Activated naive CD8-positive, alpha-beta T cell (primary cell): ENCODE results near the gene PNLIPRP2.

Experiments
- H3K27ac Mint-ChIP-seq: one replicate; pipeline ENCODE4 v1.8.0; 2021; ENCODE audit warnings: mixed read lengths
- H3K27me3 Mint-ChIP-seq: one replicate; pipeline ENCODE4 v1.8.0; 2021; ENCODE audit warnings: mixed read lengths
- H3K36me3 Mint-ChIP-seq: one replicate; pipeline ENCODE4 v1.8.0; 2021; ENCODE audit warnings: mixed read lengths
- H3K4me1 Mint-ChIP-seq: one replicate; pipeline ENCODE4 v1.8.0; 2021; ENCODE audit warnings: low read depth, mixed read lengths
- H3K4me3 Mint-ChIP-seq: one replicate; pipeline ENCODE4 v1.8.0; 2021; ENCODE audit warnings: mild to moderate bottlenecking, mixed read lengths
- H3K9me3 Mint-ChIP-seq: one replicate; pipeline ENCODE4 v1.8.0; 2021; ENCODE audit warnings: low read depth, mixed read lengths

PNLIPRP2 gene

GRCh38 chr10:116629340-116629739 lies 8.6 kb downstream of the PNLIPRP2 start:
- no peak overlapping the region for H3K27ac Mint-ChIP-seq
- no peaks in the 10 kb centered on the region for H3K9me3 Mint-ChIP-seq
- no peaks in the 10 kb centered on the region for H3K36me3 Mint-ChIP-seq
- H3K27me3 Mint-ChIP-seq, result peaks cover 17% of the 10 kb centered on the region
- H3K4me3 Mint-ChIP-seq, result no peak overlapping the region
- H3K4me1 Mint-ChIP-seq, result no peaks in the 10 kb centered on the region

- Mint-ChIP-seq H3K4me3 (no peak overlapping the region), H3K27ac (no peak overlapping the region), H3K36me3 (no peaks in the 10 kb centered on the region), H3K9me3 (no peaks in the 10 kb centered on the region), H3K4me1 (no peaks in the 10 kb centered on the region), H3K27me3 (peaks cover 15% of the 10 kb centered on the region)
Measured at GRCh38 chr10:116630020-116630419, 9.3 kb downstream of the PNLIPRP2 start.

- Mint-ChIP-seq H3K4me3 (no peak overlapping the region), H3K27ac (no peak overlapping the region), H3K27me3 (peaks cover 8% of the 10 kb centered on the region), H3K36me3 (no peaks in the 10 kb centered on the region), H3K9me3 (no peaks in the 10 kb centered on the region), H3K4me1 (no peaks in the 10 kb centered on the region)
Measured at GRCh38 chr10:116631871-116632295, 11.1 kb downstream of the PNLIPRP2 start.

- peaks cover 8% of the 10 kb centered on the region for H3K27me3 Mint-ChIP-seq
- H3K4me1 Mint-ChIP-seq, result peaks cover under 1% of the 10 kb centered on the region
- H3K27ac Mint-ChIP-seq, result no peak overlapping the region
- H3K36me3 Mint-ChIP-seq, result no peaks in the 10 kb centered on the region
- no peak overlapping the region for H3K4me3 Mint-ChIP-seq
- H3K9me3 Mint-ChIP-seq, result no peaks in the 10 kb centered on the region
Measured at GRCh38 chr10:116632596-116633215, 12.0 kb downstream of the PNLIPRP2 start.

GRCh38 chr10:116633216-116633600 lies 12.5 kb downstream of the PNLIPRP2 start:
- H3K4me1 Mint-ChIP-seq, result peaks cover 5% of the 10 kb centered on the region
- no peak overlapping the region for H3K4me3 Mint-ChIP-seq
- H3K36me3 Mint-ChIP-seq, result no peaks in the 10 kb centered on the region

GRCh38 chr10:116634126-116634975 lies 13.6 kb downstream of the PNLIPRP2 start:
- H3K4me1 Mint-ChIP-seq, result peaks cover 5% of the 10 kb centered on the region
- no peaks in the 10 kb centered on the region for H3K9me3 Mint-ChIP-seq
- no peaks in the 10 kb centered on the region for H3K36me3 Mint-ChIP-seq
- H3K27ac Mint-ChIP-seq, result no peak overlapping the region
- peaks cover 5% of the 10 kb centered on the region for H3K27me3 Mint-ChIP-seq
- H3K4me3 Mint-ChIP-seq, result no peak overlapping the region

More at GRCh38 chr10:116633216-116633600, 12.5 kb downstream of the PNLIPRP2 start:
- Mint-ChIP-seq H3K27me3 (peaks cover 8% of the 10 kb centered on the region), H3K27ac (no peak overlapping the region), H3K9me3 (no peaks in the 10 kb centered on the region)

GRCh38 chr10:116636385-116636784 lies 15.6 kb downstream of the PNLIPRP2 start:
- peaks cover 5% of the 10 kb centered on the region for H3K4me1 Mint-ChIP-seq
- peaks cover 12% of the 10 kb centered on the region for H3K27me3 Mint-ChIP-seq
- no peaks in the 10 kb centered on the region for H3K36me3 Mint-ChIP-seq
- no peak overlapping the region for H3K27ac Mint-ChIP-seq
- H3K4me3 Mint-ChIP-seq, result no peak overlapping the region
- no peaks in the 10 kb centered on the region for H3K9me3 Mint-ChIP-seq

- Mint-ChIP-seq H3K4me1 (peaks cover 5% of the 10 kb centered on the region), H3K36me3 (no peaks in the 10 kb centered on the region), H3K27me3 (peaks cover 12% of the 10 kb centered on the region), H3K4me3 (no peak overlapping the region), H3K9me3 (no peaks in the 10 kb centered on the region), H3K27ac (no peak overlapping the region)
Measured at GRCh38 chr10:116636976-116637375, 16.2 kb downstream of the PNLIPRP2 start.

- no peak overlapping the region for H3K4me3 Mint-ChIP-seq
- H3K27ac Mint-ChIP-seq, result no peak overlapping the region
- no peaks in the 10 kb centered on the region for H3K9me3 Mint-ChIP-seq
- H3K27me3 Mint-ChIP-seq, result peaks cover 15% of the 10 kb centered on the region
- H3K36me3 Mint-ChIP-seq, result no peaks in the 10 kb centered on the region
- peaks cover 5% of the 10 kb centered on the region for H3K4me1 Mint-ChIP-seq
Measured at GRCh38 chr10:116637830-116638229, 17.1 kb downstream of the PNLIPRP2 start.

GRCh38 chr10:116646502-116646901 lies 25.7 kb downstream of the PNLIPRP2 start:
- no peaks in the 10 kb centered on the region for H3K4me1 Mint-ChIP-seq
- H3K9me3 Mint-ChIP-seq, result peaks cover 10% of the 10 kb centered on the region
- H3K27me3 Mint-ChIP-seq, result peaks cover 14% of the 10 kb centered on the region
- H3K27ac Mint-ChIP-seq, result no peak overlapping the region
- no peaks in the 10 kb centered on the region for H3K36me3 Mint-ChIP-seq
- no peak overlapping the region for H3K4me3 Mint-ChIP-seq

GRCh38 chr10:116648903-116649302 lies 28.1 kb downstream of the PNLIPRP2 start:
- Mint-ChIP-seq H3K27me3 (peaks cover 10% of the 10 kb centered on the region), H3K27ac (no peak overlapping the region)

GRCh38 chr10:116653885-116654284 lies 33.1 kb downstream of the PNLIPRP2 start:
- peaks cover 12% of the 10 kb centered on the region for H3K9me3 Mint-ChIP-seq
- no peaks in the 10 kb centered on the region for H3K4me1 Mint-ChIP-seq
- no peaks in the 10 kb centered on the region for H3K36me3 Mint-ChIP-seq
- no peak overlapping the region for H3K4me3 Mint-ChIP-seq
- peaks cover 9% of the 10 kb centered on the region for H3K27me3 Mint-ChIP-seq
- H3K27ac Mint-ChIP-seq, result no peak overlapping the region

More at GRCh38 chr10:116648903-116649302, 28.1 kb downstream of the PNLIPRP2 start:
- H3K36me3 Mint-ChIP-seq, result no peaks in the 10 kb centered on the region
- peaks cover 16% of the 10 kb centered on the region for H3K9me3 Mint-ChIP-seq
- no peak overlapping the region for H3K4me3 Mint-ChIP-seq
- no peaks in the 10 kb centered on the region for H3K4me1 Mint-ChIP-seq

- Mint-ChIP-seq H3K36me3 (no peaks in the 10 kb centered on the region), H3K27ac (no peak overlapping the region), H3K9me3 (peaks cover 6% of the 10 kb centered on the region), H3K27me3 (peaks cover 7% of the 10 kb centered on the region), H3K4me3 (no peak overlapping the region), H3K4me1 (no peaks in the 10 kb centered on the region)
Measured at GRCh38 chr10:116654816-116655215, 34.1 kb downstream of the PNLIPRP2 start.

GRCh38 chr10:116655568-116655967 lies 34.8 kb downstream of the PNLIPRP2 start:
- Mint-ChIP-seq H3K4me1 (no peaks in the 10 kb centered on the region), H3K36me3 (no peaks in the 10 kb centered on the region), H3K27ac (no peak overlapping the region), H3K27me3 (peaks cover 7% of the 10 kb centered on the region), H3K4me3 (no peak overlapping the region), H3K9me3 (peaks cover 6% of the 10 kb centered on the region)

- Mint-ChIP-seq H3K36me3 (no peaks in the 10 kb centered on the region), H3K9me3 (peaks cover 6% of the 10 kb centered on the region), H3K27me3 (peaks cover 7% of the 10 kb centered on the region), H3K4me3 (no peak overlapping the region), H3K27ac (no peak overlapping the region), H3K4me1 (no peaks in the 10 kb centered on the region)
Measured at GRCh38 chr10:116656044-116656443, 35.3 kb downstream of the PNLIPRP2 start.
